NCI-H2196 treated with DMSO at 0.1 percent for 48 hours (cell line): ENCODE data around the gene LCN10.
"Not testable (repeated sequence)": the region's sequence is repeated elsewhere in the genome, so short reads cannot be mapped to it uniquely, and the experiment has no call there.

Experiments
- DNase-seq: peaks from one replicate; lab custom pipeline; 2025; ENCODE audit not compliant: unreplicated experiment; lab: John Stamatoyannopoulos, UW

LCN10 gene

DNA sequence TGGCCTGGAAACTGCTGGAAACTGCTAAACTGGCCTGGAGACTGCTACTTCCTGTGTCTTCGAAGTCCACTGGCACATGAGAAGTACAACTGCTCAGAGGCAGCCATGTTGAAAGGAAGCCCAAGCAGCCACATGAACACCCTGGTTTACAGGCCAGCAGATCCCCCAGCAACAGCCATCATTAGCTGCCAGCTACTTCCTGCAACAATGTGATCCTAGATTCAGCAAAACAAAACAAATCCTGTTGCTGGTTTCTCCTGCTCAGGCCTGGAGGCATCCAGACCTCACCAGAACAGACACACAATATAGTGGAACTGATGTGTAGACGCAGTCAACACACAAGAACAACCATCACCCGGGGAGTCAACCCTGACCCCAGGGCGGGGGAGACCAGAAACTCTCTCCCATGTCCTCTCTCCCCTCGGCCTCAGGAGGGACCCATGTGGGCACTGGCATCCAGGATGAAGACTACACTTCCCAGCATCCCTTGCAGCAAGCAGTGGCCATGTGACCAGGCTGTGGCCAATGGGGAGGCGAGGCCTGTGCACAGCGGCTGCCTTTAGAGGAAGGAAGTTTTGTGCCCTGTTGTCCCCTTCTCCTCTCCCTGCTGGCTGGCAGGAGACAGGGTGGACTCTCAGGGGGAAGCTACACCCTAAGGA lies 30.8 kb upstream of the LCN10 start:
- DNase-seq: no peak

DNA sequence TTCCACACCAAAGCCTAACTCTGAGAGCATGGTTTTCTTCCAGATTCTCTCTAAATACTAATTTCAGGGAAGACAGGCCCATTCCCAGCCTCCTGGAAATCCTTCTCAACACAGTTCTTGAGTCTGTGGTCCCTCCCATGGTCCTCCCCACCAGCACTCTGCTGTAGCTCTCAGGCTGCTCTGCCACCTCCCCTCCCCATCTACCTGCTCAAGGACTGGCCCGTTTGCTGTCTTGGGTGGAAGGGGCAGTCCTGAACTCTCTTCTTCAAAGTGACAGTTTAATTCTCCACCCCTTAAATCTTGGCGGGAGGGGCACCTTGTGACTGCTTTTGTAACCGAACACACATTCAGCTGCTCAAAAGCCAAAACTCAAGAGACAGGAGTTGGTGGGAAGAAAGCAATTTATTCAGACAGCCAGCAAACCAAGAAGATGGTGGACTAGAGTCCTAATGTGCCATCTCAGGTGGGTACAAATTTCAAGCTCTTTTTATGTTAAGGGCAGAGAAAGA lies 29.2 kb upstream of the LCN10 start:
- no peak for DNase-seq

DNA sequence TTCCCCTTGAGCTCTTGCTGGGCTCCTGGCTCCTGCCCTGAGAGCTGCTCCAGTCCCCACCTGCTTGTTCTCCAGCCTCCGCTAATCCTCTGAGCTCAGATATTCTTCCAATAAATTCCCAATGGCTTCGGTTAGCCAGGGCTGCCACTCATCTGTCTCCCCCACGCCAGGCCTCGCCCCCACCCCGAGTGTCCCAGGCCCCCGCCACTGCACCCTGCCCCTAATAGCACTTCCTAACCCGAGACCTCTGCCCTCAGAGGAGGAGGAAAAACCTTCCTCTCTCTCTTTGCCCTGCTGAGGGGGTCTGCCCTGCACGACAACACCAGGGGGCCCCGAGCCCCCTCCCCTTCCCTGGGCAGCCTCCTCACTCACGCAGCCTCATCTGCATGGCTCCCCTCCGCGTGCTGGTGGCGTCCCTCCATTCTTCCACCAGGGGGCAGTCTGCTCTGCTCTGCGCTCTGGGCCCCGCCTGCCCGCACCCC lies 27.0 kb upstream of the LCN10 start:
- DNase-seq: no peak

DNA sequence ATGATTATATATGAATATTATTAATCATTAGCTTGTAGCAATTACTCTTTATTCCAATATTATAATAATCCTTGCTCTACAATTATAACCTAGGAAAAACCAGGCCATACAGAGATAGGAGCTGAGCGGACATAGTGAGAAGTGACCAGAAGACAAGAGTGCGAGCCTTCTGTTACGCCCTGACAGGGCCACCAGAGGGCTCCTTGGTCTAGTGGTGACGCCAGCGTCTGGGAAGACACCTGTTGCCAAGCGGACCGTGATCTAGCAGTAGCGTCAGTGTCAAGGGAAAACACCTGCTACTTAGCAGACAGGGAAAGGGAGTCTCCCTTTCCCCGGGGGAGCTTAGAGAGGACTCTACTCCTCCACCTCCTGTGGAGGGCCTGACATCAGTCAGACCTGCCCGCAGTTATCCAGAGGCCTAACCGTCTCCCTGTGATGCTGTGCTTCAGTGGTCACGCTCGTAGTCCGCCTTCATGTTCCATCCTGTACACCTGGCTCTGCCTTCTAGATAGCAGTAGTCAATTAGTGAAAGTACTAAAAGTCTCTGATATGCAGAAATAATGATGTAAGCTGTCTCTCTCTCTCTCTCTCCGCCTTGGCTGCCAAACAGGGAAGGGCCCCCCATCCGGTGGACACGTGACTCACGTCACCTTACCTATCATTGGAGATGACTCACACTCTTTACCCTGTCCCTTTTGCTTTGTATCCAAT lies 23.8 kb upstream of the LCN10 start:
- peak; percentile 39 for DNase-seq

DNA sequence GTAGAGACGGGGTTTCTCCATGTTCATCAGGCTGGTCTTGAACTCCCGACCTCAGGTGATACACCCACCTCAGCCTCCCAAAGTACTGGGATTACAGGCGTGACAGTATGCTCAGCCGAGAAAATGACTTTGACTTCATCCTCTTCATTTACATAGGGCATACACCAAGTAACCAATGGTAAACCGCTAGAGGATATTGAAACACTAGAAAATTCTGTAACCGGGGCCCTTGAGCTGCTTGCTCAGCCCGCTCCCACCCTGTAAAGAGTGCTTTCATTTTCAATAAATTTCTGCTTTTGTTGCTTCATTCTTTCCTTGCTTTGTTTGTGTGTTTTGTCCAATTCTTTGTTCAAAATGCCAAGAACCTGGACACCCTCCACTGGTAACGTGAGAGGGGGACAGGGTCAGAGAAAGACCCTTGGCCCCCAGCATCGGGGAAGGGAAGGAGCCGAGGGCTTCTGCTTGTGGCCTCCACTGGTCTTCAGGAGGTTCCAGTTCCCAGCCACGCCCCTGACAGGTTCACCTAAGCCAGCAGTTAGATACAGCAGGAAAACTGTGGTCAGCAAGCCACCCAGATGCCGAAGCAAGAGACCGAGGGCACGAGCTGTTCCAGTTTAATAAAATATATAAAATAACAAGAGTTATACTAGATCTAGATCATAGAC lies 23.1 kb upstream of the LCN10 start:
- not testable (repeated sequence) for DNase-seq

- DNase-seq: no peak
Observed at GRCh38 chr9:136765041-136765440, 22.3 kb upstream of the LCN10 start.

GRCh38 chr9:136764301-136764891 lies 21.7 kb upstream of the LCN10 start, which contains the start of gene LCN15:
LCN15 (minus strand) TSS chr9:136764518; CDS start chr9:136764488, 30 bp downstream.
- DNase-seq: no peak

GRCh38 chr9:136763649-136764035 lies 20.9 kb upstream of the LCN10 start:
- DNase-seq: no peak

DNA sequence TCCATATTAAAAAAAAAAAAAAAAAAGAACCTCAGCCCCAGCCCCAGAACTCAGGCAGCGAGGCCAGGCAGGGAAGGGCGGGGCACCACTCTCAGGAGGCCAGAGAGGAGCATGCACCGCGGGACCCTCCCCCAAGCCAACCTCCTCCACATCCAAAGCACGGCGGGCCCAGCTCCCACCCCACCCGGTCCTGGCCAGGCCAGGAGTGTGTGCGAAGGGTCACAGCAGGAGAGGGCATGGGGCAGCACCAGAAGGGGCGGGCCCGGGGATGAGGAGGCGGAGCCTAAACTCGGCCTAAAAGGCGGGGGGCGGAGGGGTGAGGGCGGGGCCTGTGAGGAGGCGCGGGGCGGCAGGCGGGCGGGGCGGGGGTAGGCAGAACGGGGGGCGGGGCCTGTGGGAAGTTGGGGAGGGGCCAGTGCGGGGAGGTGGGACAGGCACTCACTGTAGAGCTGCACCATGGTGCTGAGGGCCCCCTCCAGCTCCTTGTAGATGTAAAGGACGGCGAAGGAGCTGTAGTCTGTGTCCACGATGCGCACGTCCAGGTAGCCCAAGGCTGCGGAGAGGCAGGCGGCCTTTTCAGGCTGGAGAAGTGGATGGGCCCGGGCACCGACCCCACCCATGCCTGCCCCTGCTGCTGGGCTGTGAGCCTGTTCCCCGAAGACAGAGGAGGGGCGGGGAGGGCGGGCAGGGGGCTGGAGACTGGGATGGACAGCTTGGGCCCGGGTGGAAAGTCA lies 20.3 kb upstream of the LCN10 start:
- no peak for DNase-seq

DNA sequence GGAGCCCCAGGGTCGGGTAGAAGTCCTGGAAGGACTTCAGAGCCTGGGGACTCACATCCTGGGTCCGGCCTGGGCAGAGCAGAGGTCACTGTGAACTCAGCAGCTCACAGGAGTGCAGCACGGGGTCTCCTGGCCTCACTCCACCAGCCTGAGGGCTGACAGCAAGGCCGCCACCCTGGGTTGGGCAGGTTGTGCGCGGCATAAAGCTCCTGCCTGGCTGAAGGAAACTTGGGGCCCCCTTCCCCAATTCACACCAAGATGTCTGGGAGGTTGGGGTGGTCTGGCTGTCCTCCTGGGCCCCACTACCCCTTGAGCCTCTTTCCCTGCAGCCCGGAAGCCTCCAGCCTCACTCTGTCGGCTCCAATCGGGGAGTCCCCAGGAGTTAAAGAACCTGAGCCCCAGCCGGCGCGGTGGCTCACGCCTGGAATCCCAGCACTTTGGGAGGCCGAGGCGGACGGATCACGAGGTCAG lies 19.5 kb upstream of the LCN10 start:
- no peak for DNase-seq

- no peak for DNase-seq
Observed at GRCh38 chr9:136761545-136761981, 18.8 kb upstream of the LCN10 start.

GRCh38 chr9:136760834-136761544 lies 18.2 kb upstream of the LCN10 start:
- DNase-seq: not testable (repeated sequence)

DNA sequence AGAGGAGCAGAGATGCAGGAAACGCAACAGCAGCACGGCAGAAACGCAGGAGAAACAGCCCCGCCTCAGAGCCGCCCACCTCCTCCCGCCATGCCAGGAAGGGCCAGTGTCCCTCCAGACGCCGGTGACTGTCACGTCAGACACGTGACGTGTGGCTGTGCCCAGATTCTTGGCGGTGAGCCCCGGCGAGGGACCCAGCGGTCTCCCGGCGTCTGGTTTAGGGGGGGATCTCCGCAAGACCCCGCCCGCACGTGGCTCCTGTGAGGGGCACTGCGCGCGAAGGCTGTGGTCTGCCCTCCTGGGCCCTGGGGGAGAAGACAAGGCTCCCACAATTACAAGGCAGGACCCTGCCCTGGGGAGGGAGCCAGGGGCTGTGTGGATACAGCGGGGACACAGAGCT lies 17.7 kb upstream of the LCN10 start:
- no peak for DNase-seq

- no peak for DNase-seq
Observed at GRCh38 chr9:136759436-136760325, 16.9 kb upstream of the LCN10 start.

- DNase-seq: no peak
Observed at GRCh38 chr9:136759001-136759400, 16.3 kb upstream of the LCN10 start.

DNA sequence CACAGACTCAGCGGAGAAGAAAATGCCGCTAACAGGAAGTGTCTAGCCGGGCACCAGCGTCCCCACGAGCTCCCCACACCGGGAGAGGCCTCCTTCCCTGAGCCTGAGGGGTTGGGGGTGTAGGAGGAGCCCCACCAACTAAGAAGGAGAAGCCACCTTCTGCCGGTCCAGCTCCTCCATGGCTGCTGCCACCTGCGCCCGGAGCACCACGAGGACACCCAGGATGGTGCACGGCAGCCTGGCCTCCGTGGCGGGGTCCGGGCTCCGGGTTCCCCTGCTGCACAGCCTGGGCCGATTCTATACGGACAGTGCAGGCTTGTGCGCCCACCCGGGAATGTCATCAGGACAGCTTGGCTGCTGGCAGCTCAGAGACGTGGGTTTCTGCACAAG lies 15.0 kb upstream of the LCN10 start:
- DNase-seq: no peak

GRCh38 chr9:136757328-136757727 lies 14.6 kb upstream of the LCN10 start:
- DNase-seq: no peak

GRCh38 chr9:136756836-136757235 lies 14.1 kb upstream of the LCN10 start:
- DNase-seq: no peak

- no peak for DNase-seq
Observed at GRCh38 chr9:136756134-136756438, 13.3 kb upstream of the LCN10 start.
